Measurements from ENCODE around the gene FXYD6.

GRCh38 chr11:117866526-117866925 is 9.9 kb downstream of the FXYD6 start:
- no peak for TF ChIP-seq CTCF (IDR thresholded peaks at IDR 0.05)
- TF ChIP-seq POLR2AphosphoS5 (IDR thresholded peaks at IDR 0.05): no peak
- no peak for TF ChIP-seq EP300 (IDR thresholded peaks at IDR 0.05)

Data from stomach (tissue), 4 donors.